Measurements from ENCODE around the gene ANKRD29. TPM values are rescaled to one million over a fixed set of nuclear protein-coding genes. Genes with fewer than 3 reads are reported as not detected.

ANKRD29 gene
- total RNA-seq, 1 donor from 2014 or later = 0.50 TPM

DNA sequence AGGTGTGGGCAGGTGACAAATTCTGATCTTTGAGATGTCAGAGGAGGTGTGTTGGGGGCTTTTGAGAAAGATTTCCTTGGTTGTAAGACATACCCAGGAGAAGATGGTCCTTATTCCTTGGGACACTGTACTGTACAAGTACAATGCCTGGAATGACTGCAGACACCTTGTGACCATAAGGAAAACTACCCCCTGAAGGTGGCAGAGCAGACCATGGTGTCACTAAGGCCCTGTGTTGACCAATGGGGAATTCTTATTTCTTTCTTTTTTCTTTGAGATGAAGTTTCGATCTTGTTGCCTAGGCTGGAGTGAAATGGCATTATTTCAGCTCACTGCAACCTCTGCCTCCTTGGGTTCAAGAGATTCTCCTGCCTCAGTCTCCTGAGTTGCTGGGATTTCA, 4.4 kb upstream of the ANKRD29 start:
- peaks cover 28% of the 10 kb centered on the region for H3K27me3 Mint-ChIP-seq (ENCODE audit: low read depth)
- no peaks in the 10 kb centered on the region for H3K9me3 Mint-ChIP-seq (ENCODE audit: low read depth)
- DNase-seq (ENCODE audit: low spot score) = no peak
- no peak overlapping the region for H3K4me3 Mint-ChIP-seq (ENCODE audit: unreplicated experiment)
- TF ChIP-seq, protein P1, sequence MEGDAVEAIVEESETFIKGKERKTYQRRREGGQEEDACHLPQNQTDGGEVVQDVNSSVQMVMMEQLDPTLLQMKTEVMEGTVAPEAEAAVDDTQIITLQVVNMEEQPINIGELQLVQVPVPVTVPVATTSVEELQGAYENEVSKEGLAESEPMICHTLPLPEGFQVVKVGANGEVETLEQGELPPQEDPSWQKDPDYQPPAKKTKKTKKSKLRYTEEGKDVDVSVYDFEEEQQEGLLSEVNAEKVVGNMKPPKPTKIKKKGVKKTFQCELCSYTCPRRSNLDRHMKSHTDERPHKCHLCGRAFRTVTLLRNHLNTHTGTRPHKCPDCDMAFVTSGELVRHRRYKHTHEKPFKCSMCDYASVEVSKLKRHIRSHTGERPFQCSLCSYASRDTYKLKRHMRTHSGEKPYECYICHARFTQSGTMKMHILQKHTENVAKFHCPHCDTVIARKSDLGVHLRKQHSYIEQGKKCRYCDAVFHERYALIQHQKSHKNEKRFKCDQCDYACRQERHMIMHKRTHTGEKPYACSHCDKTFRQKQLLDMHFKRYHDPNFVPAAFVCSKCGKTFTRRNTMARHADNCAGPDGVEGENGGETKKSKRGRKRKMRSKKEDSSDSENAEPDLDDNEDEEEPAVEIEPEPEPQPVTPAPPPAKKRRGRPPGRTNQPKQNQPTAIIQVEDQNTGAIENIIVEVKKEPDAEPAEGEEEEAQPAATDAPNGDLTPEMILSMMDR (IDR thresholded peaks at IDR 0.05) = peak; percentile 28
- H3K4me1 Mint-ChIP-seq (ENCODE audit: low read depth) = peaks cover 17% of the 10 kb centered on the region
- H3K27ac Mint-ChIP-seq (ENCODE audit: unreplicated experiment) = no peak overlapping the region
- peaks cover 2% of the 10 kb centered on the region for H3K36me3 Mint-ChIP-seq (ENCODE audit: low read depth)

DNA sequence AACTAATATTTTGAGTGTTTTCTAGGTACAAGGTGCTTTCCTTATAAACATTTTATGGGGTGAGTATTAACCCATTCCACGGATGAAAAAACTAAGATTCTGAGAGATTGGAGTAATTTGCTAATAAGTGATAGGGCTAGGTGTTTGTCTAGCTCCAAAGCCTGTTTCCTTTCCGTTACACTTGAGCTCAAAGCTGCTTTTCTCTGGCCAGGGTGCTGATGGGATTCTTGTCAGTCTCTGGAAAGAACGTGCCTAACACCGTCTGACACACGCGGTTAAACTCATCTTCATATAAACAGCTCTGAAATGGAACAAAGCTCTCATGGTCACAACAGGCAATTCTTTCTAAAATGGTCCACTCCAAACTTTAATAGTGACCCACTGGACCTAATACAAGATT, 2.0 kb upstream of the ANKRD29 start:
- no peak overlapping the region for H3K4me3 Mint-ChIP-seq (ENCODE audit: unreplicated experiment)

DNA sequence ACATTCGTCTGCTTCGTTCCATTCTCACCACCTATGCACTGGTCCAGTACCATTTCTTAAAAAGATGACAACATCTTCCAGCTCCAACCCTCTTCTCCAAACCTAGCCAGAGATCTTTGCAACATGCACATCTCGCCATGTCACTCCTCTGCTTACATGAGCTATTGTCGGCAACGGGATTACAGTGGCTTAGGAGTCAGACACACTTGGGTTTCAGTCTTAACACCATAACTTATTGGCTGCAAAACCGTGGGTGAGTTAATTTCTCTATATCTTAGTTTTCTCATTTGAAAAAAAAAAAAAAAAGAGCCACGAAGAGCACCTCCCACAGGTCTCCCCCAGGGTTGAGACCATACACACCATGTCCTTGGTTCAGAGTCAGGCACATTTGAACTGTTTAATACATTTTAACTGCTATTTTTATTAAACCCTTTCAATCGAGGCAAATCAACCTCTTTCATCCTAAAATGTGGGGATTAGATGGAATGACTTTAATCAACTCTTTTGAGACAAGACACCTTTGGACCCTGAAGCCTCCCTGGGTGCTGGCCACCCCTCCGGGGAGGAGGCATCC, 889 bp downstream of the ANKRD29 start:
- peaks cover 13% of the 10 kb centered on the region for H3K4me1 Mint-ChIP-seq (ENCODE audit: low read depth)
- H3K9me3 Mint-ChIP-seq (ENCODE audit: low read depth) = no peaks in the 10 kb centered on the region
- DNase-seq (ENCODE audit: low spot score) = no peak
- H3K36me3 Mint-ChIP-seq (ENCODE audit: low read depth) = peaks cover 2% of the 10 kb centered on the region
- H3K27ac Mint-ChIP-seq (ENCODE audit: unreplicated experiment) = no peak overlapping the region
- peaks cover 52% of the 10 kb centered on the region for H3K27me3 Mint-ChIP-seq (ENCODE audit: low read depth)
- TF ChIP-seq, protein P1 (IDR thresholded peaks at IDR 0.05) = no peak
- H3K4me3 Mint-ChIP-seq (ENCODE audit: unreplicated experiment) = peak overlapping the region; percentile 63

More for the DNA sequence above, 2.0 kb upstream of the ANKRD29 start:
- TF ChIP-seq, protein P1 (IDR thresholded peaks at IDR 0.05) = no peak
- peaks cover 2% of the 10 kb centered on the region for H3K36me3 Mint-ChIP-seq (ENCODE audit: low read depth)
- H3K9me3 Mint-ChIP-seq (ENCODE audit: low read depth) = no peaks in the 10 kb centered on the region
- H3K4me1 Mint-ChIP-seq (ENCODE audit: low read depth) = peaks cover 13% of the 10 kb centered on the region
- DNase-seq (ENCODE audit: low spot score) = no peak
- no peak overlapping the region for H3K27ac Mint-ChIP-seq (ENCODE audit: unreplicated experiment)
- H3K27me3 Mint-ChIP-seq (ENCODE audit: low read depth) = peaks cover 43% of the 10 kb centered on the region

DNA sequence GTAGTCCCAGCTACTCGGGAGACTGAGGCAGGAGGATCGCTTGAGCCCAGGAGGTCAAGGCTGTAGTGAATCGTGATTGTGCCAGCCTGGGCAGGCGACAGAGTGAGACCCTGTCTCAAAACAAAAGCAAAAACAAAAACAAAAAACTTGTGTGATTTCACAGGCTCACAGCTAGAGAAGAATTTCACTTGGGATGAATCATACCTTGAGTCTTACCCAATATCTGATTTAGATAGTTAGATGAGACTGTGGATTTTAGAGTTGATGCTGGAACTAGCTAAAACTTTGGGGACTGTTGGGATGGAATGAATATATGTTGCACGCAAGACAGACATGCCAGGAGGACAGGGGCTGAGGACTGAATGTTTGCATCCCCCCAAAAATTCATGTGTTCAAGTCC, 4.4 kb downstream of the ANKRD29 start:
- Mint-ChIP-seq H3K27me3 (ENCODE audit: low read depth) (peaks cover 42% of the 10 kb centered on the region), H3K9me3 (ENCODE audit: low read depth) (no peaks in the 10 kb centered on the region), H3K4me1 (ENCODE audit: low read depth) (peaks cover 11% of the 10 kb centered on the region), H3K36me3 (ENCODE audit: low read depth) (peaks cover 2% of the 10 kb centered on the region), H3K4me3 (ENCODE audit: unreplicated experiment) (no peak overlapping the region), H3K27ac (ENCODE audit: unreplicated experiment) (no peak overlapping the region)
- TF ChIP-seq, protein P1 (IDR thresholded peaks at IDR 0.05) = no peak
- DNase-seq (ENCODE audit: low spot score) = no peak

DNA sequence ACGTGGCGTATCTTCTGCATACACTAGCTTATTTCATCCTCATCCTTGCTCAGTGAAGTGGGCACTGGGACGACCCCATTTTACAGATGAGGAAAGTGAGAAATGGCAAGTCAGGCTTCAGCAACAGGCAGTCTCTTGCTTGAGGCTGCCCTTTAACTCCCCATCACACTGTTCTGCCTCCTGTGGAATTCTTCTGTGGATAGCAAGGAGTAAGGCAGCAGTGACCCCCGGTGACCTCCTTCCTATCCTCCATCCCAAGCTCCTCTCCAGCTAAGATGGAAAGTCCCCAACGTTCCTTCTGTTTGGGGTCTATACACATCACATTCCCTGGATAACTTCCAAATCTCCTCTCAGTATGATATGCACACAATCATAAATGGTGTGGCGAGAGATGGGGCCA, 10.5 kb downstream of the ANKRD29 start:
- no peaks in the 10 kb centered on the region for H3K4me1 Mint-ChIP-seq (ENCODE audit: low read depth)
- no peak for DNase-seq (ENCODE audit: low spot score)
- H3K36me3 Mint-ChIP-seq (ENCODE audit: low read depth) = no peaks in the 10 kb centered on the region
- no peak overlapping the region for H3K27ac Mint-ChIP-seq (ENCODE audit: unreplicated experiment)
- H3K27me3 Mint-ChIP-seq (ENCODE audit: low read depth) = peaks cover 13% of the 10 kb centered on the region
- H3K9me3 Mint-ChIP-seq (ENCODE audit: low read depth) = no peaks in the 10 kb centered on the region
- TF ChIP-seq, protein P1 (IDR thresholded peaks at IDR 0.05) = no peak
- no peak overlapping the region for H3K4me3 Mint-ChIP-seq (ENCODE audit: unreplicated experiment)

All from chondrocyte (in vitro differentiated cells).